ENCODE measurements around the gene IFNA17. TPM values are rescaled to one million over a fixed set of nuclear protein-coding genes. Genes with fewer than 3 reads are reported as not detected.

IFNA17 gene
- total RNA-seq, 1 experiment from 2014 or later, result not detected

DNA sequence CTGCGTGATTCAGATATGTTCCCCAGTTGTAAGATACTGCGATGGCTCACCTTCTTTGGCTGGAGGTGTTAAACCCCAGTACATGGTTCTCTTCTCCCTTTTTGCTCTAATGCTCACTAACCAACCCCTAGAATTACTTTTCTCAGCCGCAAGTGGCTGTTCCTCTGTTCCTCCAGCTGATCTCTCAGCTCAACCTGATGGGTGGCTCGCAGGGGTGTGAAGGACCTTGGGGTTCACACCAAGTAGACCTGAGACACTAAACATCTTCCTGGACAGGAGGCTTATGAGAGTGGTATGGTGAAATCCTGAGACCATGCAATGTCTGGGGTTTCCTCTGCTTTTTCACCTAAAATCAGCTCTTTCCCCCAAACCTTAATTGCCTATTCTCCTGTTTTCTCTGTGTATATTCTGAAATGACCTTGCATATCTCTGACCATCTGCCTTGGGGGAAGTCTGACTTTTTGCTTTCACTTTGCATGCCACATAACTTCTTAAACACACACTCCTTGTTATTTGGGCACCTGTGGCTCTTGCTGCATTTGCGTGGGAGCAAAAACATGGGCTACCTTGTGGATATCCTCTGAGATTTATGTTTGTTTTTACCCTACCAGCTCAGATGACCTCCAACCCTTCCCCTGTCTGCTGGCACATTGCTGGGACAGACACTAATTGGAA lies 27.7 kb upstream of the IFNA17 start:
- Histone ChIP-seq H3K27me3 (ENCODE audit: insufficient read depth, low read length) (no peaks in the 10 kb centered on the region), H2AFZ (ENCODE audit: low read length) (no peak overlapping the region), H3K4me1 (ENCODE audit: insufficient read depth, low read length) (no peaks in the 10 kb centered on the region), H2BK5ac (ENCODE audit: insufficient read length, low read length) (no peak overlapping the region), H3K9ac (ENCODE audit: extremely low read depth, insufficient read length, low read length) (no peak overlapping the region), H4K91ac (ENCODE audit: insufficient read length, low read depth, low read length) (no peak overlapping the region), H2BK15ac (ENCODE audit: low read depth, low read length) (no peak overlapping the region), H3K79me2 (ENCODE audit: insufficient read depth, low read length) (no peaks in the 10 kb centered on the region), H3K14ac (ENCODE audit: insufficient read depth, low read length) (no peak overlapping the region), H3T11ph (ENCODE audit: low read length) (no peak overlapping the region), H2AK5ac (ENCODE audit: insufficient read length, low read length) (no peak overlapping the region), H2BK12ac (ENCODE audit: insufficient read length, low read depth, low read length) (no peak overlapping the region), H2BK120ac (ENCODE audit: low read depth, low read length, poor library complexity, severe bottlenecking) (no peak overlapping the region), H2BK20ac (ENCODE audit: low read depth, low read length, poor library complexity, severe bottlenecking) (no peak overlapping the region), H3K79me1 (ENCODE audit: insufficient read depth, low read depth, low read length, poor library complexity, severe bottlenecking) (no peaks in the 10 kb centered on the region), H3K9me3 (ENCODE audit: control insufficient read depth, low read depth, low read length) (no peaks in the 10 kb centered on the region), H4K5ac (ENCODE audit: insufficient read length, low read depth, low read length) (no peak overlapping the region), H3K27ac (ENCODE audit: insufficient read length, low read depth, low read length) (no peak overlapping the region), H4K8ac (replicated peaks; ENCODE audit: insufficient read length, low read depth, low read length) (no peak overlapping the region), H4K20me1 (ENCODE audit: control insufficient read depth, insufficient read depth, insufficient read length) (no peaks in the 10 kb centered on the region), H3K23me2 (ENCODE audit: insufficient read length, low read depth, low read length, poor library complexity, severe bottlenecking) (no peaks in the 10 kb centered on the region), H3K56ac (ENCODE audit: insufficient read length, low read depth, low read length) (no peak overlapping the region), H3K18ac (ENCODE audit: insufficient read length, low read depth, low read length) (no peak overlapping the region), H3K4me2 (ENCODE audit: insufficient read depth, insufficient read length, low read length) (no peak overlapping the region), H3K4ac (ENCODE audit: low read depth, low read length) (no peak overlapping the region), H3K23ac (ENCODE audit: insufficient read length, low read depth, low read length) (no peak overlapping the region)
- H3K9me3 Mint-ChIP-seq, result peaks cover 7 to 14% of the 10 kb centered on the region in 2 experiments; a peak in 4 of 5 replicates
- H3K27ac Mint-ChIP-seq, result no peak overlapping the region
- TF ChIP-seq CTCF (conservative IDR thresholded peaks at IDR 0.05), result no peak
- DNase-seq, result no peak
- peaks cover 0 to 5% (median 0%) of the 10 kb centered on the region in 3 experiments; a peak in 2 of 7 replicates for H3K36me3 Mint-ChIP-seq (ENCODE audit: insufficient read depth in 1 of 3, low read depth in 3 of 3)
- peaks cover 41% of the 10 kb centered on the region for H3K27me3 Mint-ChIP-seq (ENCODE audit: low read depth)
- H3K4me3 Mint-ChIP-seq, result no peak overlapping the region
- whole genome bisulfite sequencing (ENCODE audit: extremely low coverage, insufficient read length, low lambda C conversion rate), result no CpG with 5 or more reads among the region's 5 CpGs
- H3K4me1 Mint-ChIP-seq, result peaks cover 14% of the 10 kb centered on the region in 2 experiments
